GM20431 (cell line): Measurements from ENCODE around the gene FBXL14.
"Not testable (repeated sequence)": the region's sequence is repeated elsewhere in the genome, so short reads cannot be mapped to it uniquely, and the experiment has no call there.

Experiments used
- in situ Hi-C: fragments of 300-500 bp; cut with MseI, MboI; formaldehyde crosslinking; loops from one replicate; pipeline ENCODE4 v1.15.0; 2020; ENCODE audit warnings: low sequenced_read_pairs; ENCODE audit not compliant: unreplicated experiment

Gene FBXL14

GRCh38 chr12:1575408-1576401 lies 18.7 kb downstream of the FBXL14 start:
- in situ Hi-C loops: no loop called here

- in situ Hi-C loops: no loop called here
These were observed 19.5 kb downstream of the FBXL14 start for GRCh38 chr12:1574865-1575259.

GRCh38 chr12:1573960-1574864 lies 20.2 kb downstream of the FBXL14 start:
- in situ Hi-C loops: no loop called here

- in situ Hi-C loops: no loop called here
These were observed 21.6 kb downstream of the FBXL14 start for GRCh38 chr12:1572731-1573130.

- in situ Hi-C loops: no loop called here
These were observed 26.5 kb downstream of the FBXL14 start for GRCh38 chr12:1567852-1568251.

- in situ Hi-C loops: no loop called here
These were observed 27.8 kb downstream of the FBXL14 start for GRCh38 chr12:1566449-1567135.

GRCh38 chr12:1565172-1565571 lies 29.2 kb downstream of the FBXL14 start:
- in situ Hi-C loops: no loop called here

GRCh38 chr12:1564067-1564466 lies 30.3 kb downstream of the FBXL14 start:
- in situ Hi-C loops: no loop called here

GRCh38 chr12:1562813-1563407 lies 31.5 kb downstream of the FBXL14 start:
- in situ Hi-C loops: no loop called here

- in situ Hi-C loops: no loop called here
These were observed 33.7 kb downstream of the FBXL14 start for GRCh38 chr12:1560704-1561103.

GRCh38 chr12:1559676-1560091 lies 34.7 kb downstream of the FBXL14 start:
- in situ Hi-C loops: no loop called here

- in situ Hi-C loops: not testable (repeated sequence)
These were observed 36.3 kb downstream of the FBXL14 start for GRCh38 chr12:1558108-1558507.

- in situ Hi-C loops: no loop called here
These were observed 40.1 kb downstream of the FBXL14 start for GRCh38 chr12:1553987-1554982.

- in situ Hi-C loops: no loop called here
These were observed 40.8 kb downstream of the FBXL14 start for GRCh38 chr12:1553536-1553935.

GRCh38 chr12:1552911-1553491 lies 41.4 kb downstream of the FBXL14 start:
- in situ Hi-C loops: no loop called here

- in situ Hi-C loops: no loop called here
These were observed 42.2 kb downstream of the FBXL14 start for GRCh38 chr12:1552171-1552570.

GRCh38 chr12:1551496-1551895 lies 42.9 kb downstream of the FBXL14 start:
- in situ Hi-C loops: no loop called here

- in situ Hi-C loops: no loop called here
These were observed 47.3 kb downstream of the FBXL14 start for GRCh38 chr12:1546931-1547640.
